Endothelial cell (in vitro differentiated cells): ENCODE measurements around the gene EXOC2. TPM values are rescaled to one million over a fixed set of nuclear protein-coding genes. Genes with fewer than 3 reads are reported as not detected.

ENCODE experiments used
- DNase-seq: peaks from one replicate; pipeline ENCODE4 v3.0.0; 2021; ENCODE audit warnings: low spot score
- H3K27ac Mint-ChIP-seq: one replicate; pipeline ENCODE4 v1.8.0; 2021; ENCODE audit warnings: mixed read lengths, inconsistent platforms; ENCODE audit not compliant: unreplicated experiment
- H3K27me3 Mint-ChIP-seq: one replicate; pipeline ENCODE4 v1.8.0; 2021; ENCODE audit warnings: mild to moderate bottlenecking, moderate library complexity, mixed read lengths, inconsistent platforms; ENCODE audit not compliant: unreplicated experiment
- H3K36me3 Mint-ChIP-seq: one replicate; pipeline ENCODE4 v1.8.0; 2021; ENCODE audit warnings: mild to moderate bottlenecking, low read depth, mixed read lengths, inconsistent platforms; ENCODE audit not compliant: unreplicated experiment
- H3K4me1 Mint-ChIP-seq: one replicate; pipeline ENCODE4 v1.8.0; 2021; ENCODE audit warnings: mild to moderate bottlenecking, mixed read lengths, inconsistent platforms; ENCODE audit not compliant: unreplicated experiment
- H3K4me3 Mint-ChIP-seq: one replicate; pipeline ENCODE4 v1.8.0; 2021; ENCODE audit warnings: mild to moderate bottlenecking, mixed read lengths, inconsistent platforms; ENCODE audit not compliant: unreplicated experiment
- H3K9me3 Mint-ChIP-seq: one replicate; pipeline ENCODE4 v1.8.0; 2021; ENCODE audit warnings: mixed read lengths, inconsistent platforms; ENCODE audit not compliant: unreplicated experiment
- CTCF ChIP-seq: fragments of 200-600 bp; sonication (generic); IDR thresholded peaks from one replicate; pipeline ENCODE4 v1.5.0; 2021; ENCODE audit warnings: antibody characterized with exemption; ENCODE audit not compliant: unreplicated experiment
- total RNA-seq: library from RNA; stranded (reverse); fragmentation: NEBNext Ultra II Directional; extraction: Animal tissue kit (Norgen Biotek cat#: 25700); gene quantifications from one replicate; pipeline ENCODE4 v1.2.1, GENCODE V29; 2021; ENCODE audit not compliant: unreplicated experiment

The EXOC2 gene
- total RNA-seq, 1 donor from 2014 or later = 34.6 TPM

GRCh38 chr6:443621-444159, 249.2 kb downstream of the EXOC2 start:
- DNase-seq = no peak
- Mint-ChIP-seq H3K27ac (no peak overlapping the region), H3K27me3 (peaks cover 2% of the 10 kb centered on the region), H3K9me3 (peaks cover 4% of the 10 kb centered on the region), H3K4me3 (no peak overlapping the region), H3K4me1 (no peaks in the 10 kb centered on the region), H3K36me3 (peaks cover 3% of the 10 kb centered on the region)
- TF ChIP-seq CTCF = no peak

- H3K9me3 Mint-ChIP-seq = no peaks in the 10 kb centered on the region
- no peaks in the 10 kb centered on the region for H3K4me1 Mint-ChIP-seq
- H3K27ac Mint-ChIP-seq = no peak overlapping the region
- no peak for TF ChIP-seq CTCF
- H3K4me3 Mint-ChIP-seq = no peak overlapping the region
- H3K36me3 Mint-ChIP-seq = no peaks in the 10 kb centered on the region
- DNase-seq = no peak
- H3K27me3 Mint-ChIP-seq = peaks cover 2% of the 10 kb centered on the region
These were observed 251.6 kb downstream of the EXOC2 start for GRCh38 chr6:441126-441920.

GRCh38 chr6:439641-440167, 253.2 kb downstream of the EXOC2 start:
- H3K27ac Mint-ChIP-seq = no peak overlapping the region
- no peak overlapping the region for H3K4me3 Mint-ChIP-seq
- H3K9me3 Mint-ChIP-seq = no peaks in the 10 kb centered on the region
- no peak for DNase-seq
- no peaks in the 10 kb centered on the region for H3K4me1 Mint-ChIP-seq
- TF ChIP-seq CTCF = no peak
- no peaks in the 10 kb centered on the region for H3K36me3 Mint-ChIP-seq
- peaks cover 3% of the 10 kb centered on the region for H3K27me3 Mint-ChIP-seq

GRCh38 chr6:438634-439170, 254.2 kb downstream of the EXOC2 start:
- no peak for TF ChIP-seq CTCF
- DNase-seq = no peak
- Mint-ChIP-seq H3K27ac (no peak overlapping the region), H3K36me3 (no peaks in the 10 kb centered on the region), H3K4me3 (no peak overlapping the region), H3K4me1 (no peaks in the 10 kb centered on the region), H3K9me3 (no peaks in the 10 kb centered on the region), H3K27me3 (peaks cover 1% of the 10 kb centered on the region)

GRCh38 chr6:437037-437392, 255.9 kb downstream of the EXOC2 start:
- no peak for DNase-seq
- TF ChIP-seq CTCF = no peak
- no peaks in the 10 kb centered on the region for H3K9me3 Mint-ChIP-seq
- no peak overlapping the region for H3K27ac Mint-ChIP-seq
- no peak overlapping the region for H3K4me3 Mint-ChIP-seq
- no peaks in the 10 kb centered on the region for H3K4me1 Mint-ChIP-seq
- no peaks in the 10 kb centered on the region for H3K36me3 Mint-ChIP-seq
- H3K27me3 Mint-ChIP-seq = peaks cover 1% of the 10 kb centered on the region
